CD4-positive, alpha-beta T cell (primary cell): ENCODE measurements around the gene AKR1D1. TPM values are rescaled to one million over a fixed set of nuclear protein-coding genes. Genes with fewer than 3 reads are reported as not detected.

Experiments
- ATAC-seq: fragments of 200-7000 bp; cut with Tn5 transposase; one replicate; pipeline ENCODE4 v1.10.0; 2022; ENCODE audit warnings: mild to moderate bottlenecking; ENCODE audit not compliant: poor library complexity
- CTCF ChIA-PET: fragments of 350-600 bp; sonication (Branson Sonifier 250); formaldehyde crosslinking; loops from one replicate; lab custom pipeline; 2021; ENCODE audit warnings: antibody characterized with exemption, inconsistent platforms; lab: Charles Lee
- POLR2A ChIA-PET: fragments of 350-600 bp; sonication (Branson Sonifier 250); formaldehyde crosslinking; loops from one replicate; lab custom pipeline; 2021; ENCODE audit warnings: antibody characterized with exemption, inconsistent platforms; lab: Charles Lee
- DNase-seq, 14 experiments: peaks; one replicate each; pipeline ENCODE4 v3.0.0-alpha.2; 2013 to 2020; ENCODE audit warnings: mixed read lengths in 2 of 14
- H3K27ac ChIP-seq, 2 donors: one replicate each; pipeline versions ENCODE4 v1.5.1 to v1.7.0; 2013; ENCODE audit warnings: low read length in 2 of 2, low read depth in 1 of 2, mild to moderate bottlenecking in 1 of 2
- H3K27me3 ChIP-seq, 2 experiments: 1 replicate in 1 of 2; 2 replicates in 1 of 2; pipeline versions ENCODE4 v1.6.1 to v1.7.0; 2013; ENCODE audit warnings: low read length in 2 of 2, control low read depth in 1 of 2, mild to moderate bottlenecking in 1 of 2, moderate library complexity in 1 of 2; ENCODE audit not compliant: insufficient read depth in 2 of 2, control insufficient read depth in 1 of 2
- H3K36me3 ChIP-seq: one replicate; pipeline ENCODE4 v1.6.1; 2013; ENCODE audit warnings: low read length, control low read depth; ENCODE audit not compliant: insufficient read depth
- H3K4me1 ChIP-seq: one replicate; pipeline ENCODE4 v1.6.1; 2013; ENCODE audit warnings: low read length, control low read depth; ENCODE audit not compliant: insufficient read depth
- H3K4me3 ChIP-seq: one replicate; pipeline ENCODE4 v1.5.1; 2013; ENCODE audit warnings: mild to moderate bottlenecking, low read length, moderate library complexity
- H3K9me3 ChIP-seq, 2 experiments: 1 replicate in 1 of 2; 2 replicates in 1 of 2; pipeline versions ENCODE4 v1.6.1 to v1.7.0; 2013; ENCODE audit warnings: low read length in 2 of 2, mild to moderate bottlenecking in 2 of 2, control low read depth in 1 of 2, moderate library complexity in 1 of 2; ENCODE audit not compliant: control insufficient read depth in 1 of 2, insufficient read depth in 1 of 2
- H3K27ac Mint-ChIP-seq: one replicate; pipeline ENCODE4 v1.8.0; 2020; ENCODE audit warnings: mixed read lengths
- H3K27me3 Mint-ChIP-seq: one replicate; pipeline ENCODE4 v1.8.0; 2021; ENCODE audit warnings: mixed read lengths
- H3K36me3 Mint-ChIP-seq: one replicate; pipeline ENCODE4 v1.8.0; 2021; ENCODE audit warnings: low read depth, mixed read lengths
- H3K4me1 Mint-ChIP-seq: one replicate; pipeline ENCODE4 v1.8.0; 2021; ENCODE audit warnings: low read depth, mixed read lengths
- H3K4me3 Mint-ChIP-seq: one replicate; pipeline ENCODE4 v1.8.0; 2020; ENCODE audit warnings: mild to moderate bottlenecking, mixed read lengths
- H3K9me3 Mint-ChIP-seq: one replicate; pipeline ENCODE4 v1.8.0; 2020; ENCODE audit warnings: mixed read lengths
- CTCF ChIP-seq: fragments of 200-600 bp; IDR thresholded peaks from one replicate; pipeline ENCODE4 v1.8.0; 2022; ENCODE audit warnings: antibody characterized with exemption, mild to moderate bottlenecking
- intact Hi-C, 2 experiments: fragments of 100-400 bp; cut with DNase I in 1 of 2; cut with micrococcal nuclease in 1 of 2; formaldehyde crosslinking; loops; one replicate each; pipeline versions ENCODE4 v1.15.1 to v1.9.0; 2023 to 2025; cut with DNase I, micrococcal nuclease
- total RNA-seq, 174 experiments: library from RNA in 2 of 174; stranded (reverse) in 2 of 174; gene quantifications; one replicate each; pipeline ENCODE4 v1.2.3 and lab custom pipeline; 2021 to 2026

AKR1D1 gene
- total RNA-seq, 2 experiments from 2014 or later = not detected

- ATAC-seq = no peak
- H3K27ac Mint-ChIP-seq = no peak overlapping the region
- CTCF ChIA-PET = interaction anchor here (0.7 kb wide), 1 partner anchor 139 kb away, joined by 4 read pairs; no protein-coding TSS in a partner anchor
Measured at GRCh38 chr7:138099813-138100212, 23.6 kb downstream of the AKR1D1 start.

GRCh38 chr7:138105221-138105620 is 29.0 kb downstream of the AKR1D1 start:
- Histone ChIP-seq H3K27ac (no peak overlapping the region), H3K27me3 (no peaks in the 10 kb centered on the region), H3K4me3 (no peak overlapping the region), H3K4me1 (no peaks in the 10 kb centered on the region), H3K36me3 (no peaks in the 10 kb centered on the region), H3K9me3 (no peaks in the 10 kb centered on the region)
- H3K4me1 Mint-ChIP-seq = no peaks in the 10 kb centered on the region
- CTCF ChIA-PET = no interaction called here
- H3K36me3 Mint-ChIP-seq = no peaks in the 10 kb centered on the region
- DNase-seq = no peak
- POLR2A ChIA-PET = no interaction called here
- H3K4me3 Mint-ChIP-seq = no peak overlapping the region
- H3K27ac Mint-ChIP-seq = no peak overlapping the region
- no peaks in the 10 kb centered on the region for H3K9me3 Mint-ChIP-seq
- ATAC-seq = no peak
- intact Hi-C loops = no loop called here
- H3K27me3 Mint-ChIP-seq = peaks cover 10% of the 10 kb centered on the region
- TF ChIP-seq CTCF = no peak

More at GRCh38 chr7:138099813-138100212, 23.6 kb downstream of the AKR1D1 start:
- intact Hi-C loops = no loop called here
- no peaks in the 10 kb centered on the region for H3K9me3 ChIP-seq
- TF ChIP-seq CTCF = no peak
- Mint-ChIP-seq H3K9me3 (no peaks in the 10 kb centered on the region), H3K36me3 (no peaks in the 10 kb centered on the region), H3K27me3 (peaks cover 14% of the 10 kb centered on the region), H3K4me3 (no peak overlapping the region), H3K4me1 (no peaks in the 10 kb centered on the region)
- no peaks in the 10 kb centered on the region for H3K36me3 ChIP-seq
- no peaks in the 10 kb centered on the region for H3K27me3 ChIP-seq
- H3K27ac ChIP-seq = no peak overlapping the region
- no peak overlapping the region for H3K4me3 ChIP-seq
- no peak for DNase-seq
- no peaks in the 10 kb centered on the region for H3K4me1 ChIP-seq
- POLR2A ChIA-PET = no interaction called here

GRCh38 chr7:138115047-138115446 is 38.8 kb downstream of the AKR1D1 start:
- intact Hi-C loops = no loop called here
- Histone ChIP-seq H3K4me1 (no peaks in the 10 kb centered on the region), H3K27ac (no peak overlapping the region), H3K4me3 (no peak overlapping the region), H3K27me3 (no peaks in the 10 kb centered on the region), H3K9me3 (no peaks in the 10 kb centered on the region), H3K36me3 (no peaks in the 10 kb centered on the region)
- CTCF ChIA-PET = no interaction called here
- H3K4me1 Mint-ChIP-seq = no peaks in the 10 kb centered on the region
- H3K4me3 Mint-ChIP-seq = no peak overlapping the region
- no peaks in the 10 kb centered on the region for H3K9me3 Mint-ChIP-seq
- peaks cover 24% of the 10 kb centered on the region for H3K27me3 Mint-ChIP-seq
- no peak overlapping the region for H3K27ac Mint-ChIP-seq
- no peak for TF ChIP-seq CTCF
- H3K36me3 Mint-ChIP-seq = no peaks in the 10 kb centered on the region
- DNase-seq (no peak), ATAC-seq (no peak)
- POLR2A ChIA-PET = no interaction called here
